Activated CD4-positive, alpha-beta T cell treated with anti-CD3 and anti-CD28 coated beads, Interleukin-2, amount 10 ng/mL, durations not matched to agents 7 days and 5 days (primary cell): ENCODE data around the gene GRHL3. TPM values are rescaled to one million over a fixed set of nuclear protein-coding genes. Genes with fewer than 3 reads are reported as not detected.
"Not testable (repeated sequence)": the region's sequence is repeated elsewhere in the genome, so short reads cannot be mapped to it uniquely, and the experiment has no call there.

Experiments used
- CTCF ChIA-PET: fragments of 350-600 bp; sonication (Branson Sonifier 250); formaldehyde crosslinking; loops from one replicate; lab custom pipeline; 2021; ENCODE audit warnings: antibody characterized with exemption; lab: Charles Lee
- POLR2A ChIA-PET: fragments of 350-600 bp; sonication (Branson Sonifier 250); formaldehyde crosslinking; loops from one replicate; lab custom pipeline; 2021; ENCODE audit warnings: antibody characterized with exemption; lab: Charles Lee
- DNase-seq: peaks from one replicate; pipeline ENCODE4 v3.0.0-alpha.2; 2020
- H3K27ac Mint-ChIP-seq: one replicate; pipeline ENCODE4 v1.8.0; 2021; ENCODE audit warnings: mild to moderate bottlenecking, moderate library complexity, mixed read lengths
- H3K27me3 Mint-ChIP-seq: one replicate; pipeline ENCODE4 v1.8.0; 2021; ENCODE audit warnings: mixed read lengths
- H3K36me3 Mint-ChIP-seq: one replicate; pipeline ENCODE4 v1.8.0; 2021; ENCODE audit warnings: low read depth, mixed read lengths
- H3K4me1 Mint-ChIP-seq: one replicate; pipeline ENCODE4 v1.8.0; 2021; ENCODE audit warnings: mixed read lengths
- H3K4me3 Mint-ChIP-seq: one replicate; pipeline ENCODE4 v1.8.0; 2021; ENCODE audit warnings: mild to moderate bottlenecking, moderate library complexity, mixed read lengths
- H3K9me3 Mint-ChIP-seq: one replicate; pipeline ENCODE4 v1.8.0; 2021; ENCODE audit warnings: mixed read lengths
- total RNA-seq, 2 experiments: library from RNA; stranded (reverse); gene quantifications; one replicate each; pipeline ENCODE4 v1.2.3, GENCODE V29; 2021

Gene GRHL3
- total RNA-seq, 2 experiments from 2014 or later, result not detected

DNA sequence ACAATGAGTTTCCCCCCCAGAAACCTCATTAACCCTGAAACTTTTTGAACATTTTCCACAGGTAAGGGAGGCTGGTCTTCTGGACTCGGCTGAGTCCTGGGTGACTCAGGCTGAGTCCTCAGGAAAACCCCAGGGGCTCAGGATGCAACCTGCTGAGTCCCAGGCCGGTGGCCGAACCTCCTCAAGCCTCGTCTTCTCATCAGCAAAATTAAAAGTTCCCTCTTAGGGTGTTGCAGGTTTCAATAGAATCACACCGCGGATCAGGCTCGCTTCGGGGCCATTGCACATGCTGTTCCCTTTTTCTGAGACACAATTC lies 35.0 kb upstream of the GRHL3 start:
- H3K27ac Mint-ChIP-seq, result no peak overlapping the region
- H3K27me3 Mint-ChIP-seq, result peaks cover 8% of the 10 kb centered on the region
- no peaks in the 10 kb centered on the region for H3K9me3 Mint-ChIP-seq
- H3K4me1 Mint-ChIP-seq, result no peaks in the 10 kb centered on the region
- H3K36me3 Mint-ChIP-seq, result no peaks in the 10 kb centered on the region
- DNase-seq, result no peak
- ChIA-PET CTCF (interaction anchor here (0.6 kb wide), 1 partner anchor 132 kb away, joined by 3 read pairs; no protein-coding TSS in a partner anchor), POLR2A (no interaction called here)
- H3K4me3 Mint-ChIP-seq, result no peak overlapping the region

DNA sequence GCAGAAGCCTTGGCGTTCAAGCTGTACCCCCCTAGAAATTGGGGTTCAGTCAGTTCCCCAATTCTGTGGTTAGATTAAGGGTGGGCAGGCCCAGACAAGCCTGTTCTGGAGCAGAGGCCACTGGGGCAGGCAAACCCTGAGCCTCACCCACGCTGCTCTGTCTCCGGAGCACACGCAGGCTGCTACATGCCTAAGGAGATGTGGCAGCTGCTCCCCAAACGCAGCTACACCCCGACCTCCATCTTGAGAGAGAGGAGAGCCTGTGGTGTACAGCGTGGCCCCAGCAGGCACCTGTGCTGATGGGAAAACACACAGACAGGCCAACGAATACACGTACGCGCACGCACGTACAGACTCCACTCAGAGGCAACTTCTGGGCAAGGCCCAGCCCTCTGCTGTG lies 33.9 kb upstream of the GRHL3 start:
- DNase-seq, result no peak
- Mint-ChIP-seq H3K4me3 (no peak overlapping the region), H3K36me3 (no peaks in the 10 kb centered on the region), H3K27ac (no peak overlapping the region), H3K27me3 (peaks cover 5% of the 10 kb centered on the region), H3K4me1 (no peaks in the 10 kb centered on the region), H3K9me3 (no peaks in the 10 kb centered on the region)
- ChIA-PET CTCF (no interaction called here), POLR2A (no interaction called here)

DNA sequence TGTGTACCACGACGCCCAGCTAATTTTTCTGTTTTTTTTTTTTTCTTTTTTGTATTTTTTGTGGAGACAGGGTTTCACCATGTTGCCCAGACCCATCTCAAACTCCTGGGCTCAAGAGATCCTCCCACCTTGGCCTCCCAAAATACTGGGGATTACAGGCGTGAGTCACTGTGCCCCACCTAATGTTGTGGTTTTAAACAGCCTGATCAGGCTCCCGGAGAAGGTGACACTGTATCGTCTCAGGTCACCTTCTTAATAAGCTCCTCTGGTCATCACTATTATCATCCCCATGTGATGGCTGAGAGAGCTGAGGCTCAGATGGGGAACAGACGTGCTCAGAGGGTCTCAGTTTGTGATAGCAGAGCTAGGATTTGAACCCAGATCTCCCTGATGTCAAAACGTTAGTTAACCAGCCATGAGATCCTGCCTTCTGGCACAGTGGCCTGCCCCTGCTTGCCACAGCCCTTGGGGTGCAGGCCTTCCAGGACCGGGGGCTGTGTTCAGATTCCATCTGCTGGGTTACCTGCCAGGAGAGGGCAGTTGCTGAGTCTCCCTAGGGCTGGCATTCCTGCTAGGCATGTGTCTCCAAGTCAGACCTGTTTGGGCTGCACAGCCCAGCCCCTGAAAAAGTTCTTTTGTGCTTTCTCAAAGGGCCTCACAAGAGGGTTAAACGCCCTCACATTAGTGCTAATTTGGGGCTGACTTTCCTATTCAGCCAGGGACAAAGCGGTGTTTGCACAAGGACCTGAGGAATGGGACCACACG lies 32.7 kb upstream of the GRHL3 start:
- Mint-ChIP-seq H3K27ac (no peak overlapping the region), H3K36me3 (no peaks in the 10 kb centered on the region), H3K4me1 (no peaks in the 10 kb centered on the region), H3K27me3 (peaks cover 3% of the 10 kb centered on the region), H3K4me3 (no peak overlapping the region), H3K9me3 (no peaks in the 10 kb centered on the region)
- ChIA-PET POLR2A (no interaction called here), CTCF (interaction anchor here (1.0 kb wide), 1 partner anchor 10 kb away, joined by 3 read pairs; no protein-coding TSS in a partner anchor)
- no peak for DNase-seq

DNA sequence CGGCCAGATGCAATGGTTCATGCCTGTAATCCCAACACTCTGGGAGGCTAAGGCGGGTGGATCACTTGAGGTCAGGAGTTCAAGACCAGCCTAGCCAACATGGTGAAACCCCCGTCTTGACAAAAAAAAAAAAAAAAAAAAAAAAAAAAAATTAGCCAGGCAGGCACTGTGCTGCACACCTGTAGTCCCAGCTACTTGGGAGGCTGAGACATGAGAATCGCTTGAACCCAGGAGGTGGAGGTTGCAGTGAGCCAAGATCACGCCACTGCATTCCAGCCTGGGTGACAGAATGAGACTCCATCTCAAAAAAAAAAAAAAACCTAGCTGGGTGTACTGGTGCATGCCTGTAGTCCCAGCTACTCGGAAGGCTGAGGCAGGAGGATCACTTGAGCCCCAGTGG lies 31.4 kb upstream of the GRHL3 start:
- not testable (repeated sequence) for DNase-seq

DNA sequence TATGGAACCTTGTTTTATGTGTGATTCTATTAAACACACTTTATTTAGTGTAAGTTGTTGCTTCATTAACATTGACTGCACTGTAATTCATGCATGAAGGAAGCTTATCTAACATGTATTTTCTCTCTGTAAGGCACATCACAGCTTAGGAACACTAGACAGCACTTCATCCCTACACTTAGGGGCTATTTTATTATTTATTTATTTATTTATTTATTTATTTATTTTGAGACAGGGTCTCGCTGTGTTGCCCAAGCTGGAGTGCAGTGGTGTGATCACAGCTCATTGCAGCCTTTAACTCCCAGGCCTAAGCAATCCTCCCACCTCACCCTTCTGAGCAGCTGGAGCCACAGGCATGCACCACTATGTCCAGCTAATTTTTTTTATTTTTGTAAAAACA lies 30.7 kb upstream of the GRHL3 start:
- Mint-ChIP-seq H3K4me3 (no peak overlapping the region), H3K9me3 (no peaks in the 10 kb centered on the region), H3K27me3 (peaks cover 3% of the 10 kb centered on the region), H3K27ac (no peak overlapping the region), H3K36me3 (no peaks in the 10 kb centered on the region), H3K4me1 (no peaks in the 10 kb centered on the region)
- POLR2A ChIA-PET, result no interaction called here
- DNase-seq, result no peak
- CTCF ChIA-PET, result interaction anchor here (0.7 to 1.7 kb wide), 3 partner anchors 19 to 58 kb away, joined by 3 to 4 read pairs (median 3); no protein-coding TSS in a partner anchor

More for the DNA sequence above, 31.4 kb upstream of the GRHL3 start:
- H3K36me3 Mint-ChIP-seq, H3K4me1 Mint-ChIP-seq, H3K4me3 Mint-ChIP-seq, H3K9me3 Mint-ChIP-seq, POLR2A ChIA-PET, H3K27ac Mint-ChIP-seq, H3K27me3 Mint-ChIP-seq: not testable (repeated sequence)
- CTCF ChIA-PET, result interaction anchor here (0.6 kb wide), 1 partner anchor 571 kb away, joined by 3 read pairs; no protein-coding TSS in a partner anchor

DNA sequence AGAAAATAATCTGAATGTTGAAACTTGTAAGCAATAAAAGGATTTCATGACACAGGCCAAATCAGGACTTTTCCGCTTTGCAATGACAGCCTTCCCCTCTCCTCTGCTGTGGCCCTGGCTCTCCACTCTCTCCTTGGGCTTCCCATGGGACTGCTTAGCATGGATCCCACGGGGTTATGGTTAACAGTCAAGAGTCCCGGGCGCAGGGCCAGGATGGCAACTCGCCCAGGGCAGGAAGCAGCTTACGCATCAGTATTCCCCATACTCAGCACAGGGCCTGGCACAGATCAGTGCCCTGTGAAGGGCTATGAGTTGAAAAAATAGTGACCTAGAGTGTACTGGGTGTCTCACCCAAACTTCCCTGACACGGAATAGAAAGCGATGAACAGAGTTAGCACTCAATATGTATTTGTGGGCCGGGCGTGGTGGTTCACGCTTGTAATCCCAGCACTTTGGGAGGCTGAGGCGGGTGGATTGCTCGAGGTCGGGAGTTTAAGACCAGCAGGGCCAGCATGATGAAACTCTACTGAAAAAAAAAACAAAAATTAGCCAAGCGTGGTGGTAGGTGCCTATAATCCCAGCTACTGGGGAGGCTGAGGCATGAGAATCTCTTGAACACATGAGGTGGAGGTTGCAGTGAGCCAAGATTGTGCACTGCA lies 29.1 kb upstream of the GRHL3 start:
- no peaks in the 10 kb centered on the region for H3K36me3 Mint-ChIP-seq
- no peaks in the 10 kb centered on the region for H3K9me3 Mint-ChIP-seq
- peaks cover 4% of the 10 kb centered on the region for H3K27me3 Mint-ChIP-seq
- ChIA-PET CTCF (interaction anchor here (0.6 to 1.7 kb wide), 5 partner anchors 8 to 915 kb away, joined by 3 to 4 read pairs (median 4); no protein-coding TSS in a partner anchor), POLR2A (no interaction called here)
- no peak overlapping the region for H3K27ac Mint-ChIP-seq
- H3K4me1 Mint-ChIP-seq, result no peaks in the 10 kb centered on the region
- DNase-seq, result no peak
- H3K4me3 Mint-ChIP-seq, result no peak overlapping the region

DNA sequence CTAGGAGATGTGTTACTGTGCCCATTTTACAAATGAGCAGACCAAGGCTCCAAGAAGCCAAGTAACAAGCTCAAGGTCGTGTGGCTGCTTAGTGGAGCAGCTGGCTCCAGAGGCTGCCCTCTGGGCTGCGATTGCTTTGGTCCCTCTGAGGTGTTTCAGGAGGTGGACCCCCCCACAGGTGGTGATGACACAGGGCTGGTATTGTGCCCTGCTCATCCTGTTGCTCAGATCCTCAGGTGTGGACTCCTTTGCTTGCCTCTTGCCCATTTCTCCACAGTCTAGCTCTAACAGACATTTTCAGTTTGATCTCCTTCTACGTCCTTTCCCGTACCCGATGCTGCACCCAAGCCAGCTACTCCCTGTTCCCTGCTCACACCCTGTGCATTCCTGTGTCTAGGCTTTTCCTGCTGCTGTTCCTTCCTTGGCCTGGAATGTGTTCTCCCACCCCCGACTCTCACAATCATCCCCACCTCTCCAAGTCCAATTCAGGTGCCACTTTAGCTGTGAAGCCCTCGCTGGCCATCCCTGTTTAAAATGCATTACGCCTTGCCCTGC lies 28.1 kb upstream of the GRHL3 start:
- Mint-ChIP-seq H3K9me3 (no peaks in the 10 kb centered on the region), H3K27me3 (peaks cover 5% of the 10 kb centered on the region)
- CTCF ChIA-PET, result interaction anchor here (0.6 to 1.3 kb wide), 7 partner anchors 10 to 916 kb away, joined by 3 to 4 read pairs (median 3); no protein-coding TSS in a partner anchor

DNA sequence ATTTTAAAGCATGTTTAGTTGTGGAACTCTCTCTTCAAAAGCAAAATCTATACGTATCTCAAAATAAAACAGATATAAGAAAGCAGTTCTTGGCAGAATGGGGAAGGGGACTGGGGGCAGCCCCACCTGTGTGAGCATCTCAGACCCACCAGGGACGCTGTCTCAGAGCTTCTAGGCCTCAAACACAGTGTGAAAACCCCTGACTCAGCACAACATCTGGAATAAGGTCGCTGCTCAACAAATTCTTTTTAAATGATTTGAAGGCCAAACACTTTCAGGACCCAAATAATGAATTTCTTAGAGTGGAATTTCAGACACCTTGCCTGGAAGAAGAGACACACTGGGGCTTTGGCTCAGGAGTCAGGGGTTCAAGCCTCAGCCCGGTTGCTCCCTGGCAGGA lies 27.1 kb upstream of the GRHL3 start:
- no peaks in the 10 kb centered on the region for H3K36me3 Mint-ChIP-seq
- CTCF ChIA-PET, result interaction anchor here (0.7 to 1.2 kb wide), 5 partner anchors 11 to 20 kb away, joined by 3 to 4 read pairs (median 3); no protein-coding TSS in a partner anchor

More for the DNA sequence above, 28.1 kb upstream of the GRHL3 start:
- Mint-ChIP-seq H3K36me3 (no peaks in the 10 kb centered on the region), H3K4me3 (no peak overlapping the region), H3K27ac (no peak overlapping the region), H3K4me1 (no peaks in the 10 kb centered on the region)
- POLR2A ChIA-PET, result no interaction called here
- no peak for DNase-seq

DNA sequence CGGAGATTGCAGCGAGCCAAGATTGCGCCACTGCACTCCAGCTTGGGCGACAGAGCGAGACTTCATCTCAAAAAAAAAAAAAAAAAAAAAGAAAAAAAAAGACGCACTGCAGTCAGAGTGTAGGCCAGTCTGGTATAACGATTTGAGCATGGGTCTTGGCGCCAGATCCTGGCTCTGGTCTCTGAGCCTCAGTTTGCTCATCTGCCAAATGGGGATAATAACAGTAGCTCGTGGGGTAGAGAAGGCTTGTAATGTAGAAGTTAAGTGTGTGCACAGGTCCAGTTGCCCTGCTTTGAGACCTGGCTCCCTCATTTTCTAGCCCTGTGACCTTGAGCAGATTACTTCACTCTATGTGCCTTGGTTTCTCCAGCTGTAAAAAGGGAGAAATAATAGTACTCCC lies 26.3 kb upstream of the GRHL3 start:
- no peak overlapping the region for H3K27ac Mint-ChIP-seq
- no peak for DNase-seq
- H3K9me3 Mint-ChIP-seq, result no peaks in the 10 kb centered on the region
- CTCF ChIA-PET, result interaction anchor here (0.7 kb wide), 2 partner anchors 14 to 15 kb away, joined by 3 to 4 read pairs; no protein-coding TSS in a partner anchor
- POLR2A ChIA-PET, result no interaction called here
- H3K36me3 Mint-ChIP-seq, result no peaks in the 10 kb centered on the region
- peaks cover 9% of the 10 kb centered on the region for H3K27me3 Mint-ChIP-seq
- H3K4me3 Mint-ChIP-seq, result no peak overlapping the region
- no peaks in the 10 kb centered on the region for H3K4me1 Mint-ChIP-seq

More for the DNA sequence above, 27.1 kb upstream of the GRHL3 start:
- no peak for DNase-seq
- Mint-ChIP-seq H3K4me3 (no peak overlapping the region), H3K27me3 (peaks cover 5% of the 10 kb centered on the region), H3K9me3 (no peaks in the 10 kb centered on the region), H3K4me1 (no peaks in the 10 kb centered on the region), H3K27ac (no peak overlapping the region)
- POLR2A ChIA-PET, result no interaction called here

DNA sequence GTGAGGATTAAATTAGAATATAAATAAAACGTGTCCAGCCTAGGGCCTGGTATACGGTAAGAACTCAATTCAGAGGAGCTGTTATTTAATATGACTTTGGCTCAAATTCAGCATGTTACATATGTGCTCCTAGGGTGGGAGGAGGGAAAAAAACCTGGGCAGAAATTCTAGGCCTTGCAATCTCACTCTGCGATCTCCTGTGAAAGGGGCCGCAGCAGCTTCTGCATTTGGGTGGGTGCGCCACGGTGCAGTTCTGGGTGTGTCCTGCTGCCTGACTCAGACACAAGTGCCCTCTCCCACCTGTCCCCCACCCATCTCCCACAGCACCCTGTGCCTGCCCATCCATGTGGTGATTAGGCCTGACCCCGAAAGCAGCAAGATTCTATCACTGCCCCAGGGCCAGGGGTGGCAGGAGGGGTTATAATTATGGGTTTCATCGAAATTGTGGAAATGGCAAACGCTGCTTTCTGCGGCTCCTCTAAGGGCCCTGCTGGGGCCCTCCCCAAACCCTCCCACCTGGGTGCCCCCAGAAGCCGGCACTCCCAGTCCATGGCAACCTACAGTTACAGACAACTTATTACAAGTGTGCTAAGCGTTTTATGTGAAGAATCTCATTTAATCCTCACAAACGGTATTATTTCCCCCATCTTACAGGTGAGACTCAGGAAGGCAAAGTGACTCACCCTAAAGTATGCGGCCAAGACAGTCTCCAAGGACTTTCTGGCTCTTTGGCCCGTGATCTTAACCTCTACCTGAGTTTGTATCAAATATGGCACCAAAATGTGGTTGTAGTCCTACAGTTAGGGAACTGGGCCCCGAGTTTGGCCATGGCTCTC lies 25.5 kb upstream of the GRHL3 start:
- ChIA-PET POLR2A (no interaction called here), CTCF (interaction anchor here (1.0 kb wide), 1 partner anchor 143 kb away, joined by 3 read pairs; no protein-coding TSS in a partner anchor)
- H3K4me1 Mint-ChIP-seq, result no peaks in the 10 kb centered on the region
- no peak overlapping the region for H3K4me3 Mint-ChIP-seq
- H3K27ac Mint-ChIP-seq, result no peak overlapping the region
- no peaks in the 10 kb centered on the region for H3K36me3 Mint-ChIP-seq
- H3K9me3 Mint-ChIP-seq, result no peaks in the 10 kb centered on the region
- DNase-seq, result no peak
- peaks cover 15% of the 10 kb centered on the region for H3K27me3 Mint-ChIP-seq

DNA sequence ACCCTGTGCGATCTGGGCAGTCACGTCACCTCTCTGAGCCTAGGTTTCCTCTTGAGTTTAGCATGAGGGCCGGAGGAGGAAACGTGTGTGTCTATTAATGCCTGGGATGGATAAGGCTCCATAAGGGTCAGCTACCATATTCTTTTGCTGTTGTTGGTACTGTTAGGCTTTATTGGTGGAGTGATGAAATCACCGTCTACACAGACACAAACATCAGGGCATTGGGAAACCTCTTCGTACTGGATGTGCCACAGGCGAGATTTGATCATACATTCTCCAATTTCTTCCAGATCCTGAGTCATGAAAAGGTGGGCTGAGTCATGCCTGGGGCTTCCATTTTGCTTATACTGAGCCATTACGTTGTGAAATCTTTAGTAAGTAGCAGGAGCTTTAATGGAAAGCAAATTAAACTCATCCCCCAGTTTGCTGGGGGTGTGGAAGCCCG lies 24.9 kb upstream of the GRHL3 start:
- H3K27ac Mint-ChIP-seq, result no peak overlapping the region
- no peaks in the 10 kb centered on the region for H3K4me1 Mint-ChIP-seq
- H3K27me3 Mint-ChIP-seq, result peaks cover 20% of the 10 kb centered on the region
- DNase-seq, result no peak
- ChIA-PET POLR2A (no interaction called here), CTCF (interaction anchor here (1.0 kb wide), 1 partner anchor 144 kb away, joined by 3 read pairs; no protein-coding TSS in a partner anchor)
- no peaks in the 10 kb centered on the region for H3K9me3 Mint-ChIP-seq
- H3K4me3 Mint-ChIP-seq, result no peak overlapping the region
- no peaks in the 10 kb centered on the region for H3K36me3 Mint-ChIP-seq

DNA sequence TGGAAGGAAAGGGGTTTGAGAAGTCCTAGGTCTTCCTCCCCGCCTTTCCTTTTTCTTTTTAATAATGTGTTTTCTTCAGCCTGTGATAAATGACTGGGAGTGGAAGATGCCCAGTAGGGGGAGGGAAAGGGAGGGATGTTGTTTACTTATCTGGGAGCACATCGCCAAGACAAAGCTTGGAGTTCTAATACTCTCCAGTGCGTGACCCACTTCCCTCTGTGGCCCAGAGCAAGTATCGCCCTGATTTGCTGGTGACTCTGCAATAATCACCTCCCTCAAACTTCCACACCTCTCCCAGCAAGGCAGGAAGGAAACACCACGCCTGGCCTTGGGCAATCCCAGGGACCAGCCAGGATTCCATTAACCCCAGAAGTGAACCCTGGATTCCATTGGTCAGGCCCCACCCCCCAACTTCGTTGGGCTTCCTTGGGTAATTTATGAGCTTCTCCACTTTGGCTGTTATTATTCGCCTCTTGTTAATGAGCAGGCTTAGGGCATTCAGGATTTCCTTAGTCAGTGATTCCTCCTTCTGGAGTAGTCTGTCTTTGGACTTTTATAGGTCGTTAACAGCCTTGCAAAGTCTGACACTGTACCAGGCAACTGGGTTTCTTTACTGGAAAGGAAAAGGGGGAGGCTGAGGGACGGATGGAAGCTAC lies 24.3 kb upstream of the GRHL3 start:
- ChIA-PET CTCF (interaction anchor here (0.6 to 1.0 kb wide), 2 partner anchors 144 to 352 kb away, joined by 3 to 5 read pairs; no protein-coding TSS in a partner anchor), POLR2A (no interaction called here)
- Mint-ChIP-seq H3K27ac (no peak overlapping the region), H3K9me3 (no peaks in the 10 kb centered on the region), H3K27me3 (peaks cover 21% of the 10 kb centered on the region), H3K36me3 (no peaks in the 10 kb centered on the region), H3K4me1 (no peaks in the 10 kb centered on the region), H3K4me3 (no peak overlapping the region)
- no peak for DNase-seq
